Activated CD8-positive, alpha-beta T cell treated with anti-CD3 and anti-CD28 coated beads for 36 hours (primary cell): ENCODE results near the gene LMF2. TPM values are rescaled to one million over a fixed set of nuclear protein-coding genes. Genes with fewer than 3 reads are reported as not detected.

Source experiments
- ATAC-seq: fragments of 200-7000 bp; cut with Tn5 transposase; one replicate; pipeline ENCODE4 v1.10.0; 2021; ENCODE audit warnings: mild to moderate bottlenecking, moderate library complexity
- CTCF ChIA-PET: fragments of 350-600 bp; sonication (Branson Sonifier 250); formaldehyde crosslinking; loops from one replicate; lab custom pipeline; 2021; ENCODE audit warnings: antibody characterized with exemption; lab: Charles Lee
- POLR2A ChIA-PET: fragments of 350-600 bp; sonication (Branson Sonifier 250); formaldehyde crosslinking; loops from one replicate; lab custom pipeline; 2021; ENCODE audit warnings: antibody characterized with exemption; lab: Charles Lee
- DNase-seq: peaks from one replicate; pipeline ENCODE4 v3.0.0-alpha.2; 2020
- H3K27ac Mint-ChIP-seq: one replicate; pipeline ENCODE4 v1.8.0; 2021; ENCODE audit warnings: mild to moderate bottlenecking, mixed read lengths
- H3K27me3 Mint-ChIP-seq: one replicate; pipeline ENCODE4 v1.8.0; 2021; ENCODE audit warnings: mixed read lengths
- H3K36me3 Mint-ChIP-seq: one replicate; pipeline ENCODE4 v1.8.0; 2021; ENCODE audit warnings: low read depth, mixed read lengths
- H3K4me1 Mint-ChIP-seq: one replicate; pipeline ENCODE4 v1.8.0; 2021; ENCODE audit warnings: low read depth, mixed read lengths
- H3K4me3 Mint-ChIP-seq: one replicate; pipeline ENCODE4 v1.8.0; 2021; ENCODE audit warnings: mild to moderate bottlenecking, moderate library complexity, mixed read lengths
- H3K9me3 Mint-ChIP-seq: one replicate; pipeline ENCODE4 v1.8.0; 2021; ENCODE audit warnings: mixed read lengths
- intact Hi-C: fragments of 100-400 bp; cut with micrococcal nuclease; formaldehyde crosslinking; loops from one replicate; pipeline ENCODE4 v1.10.0; 2022
- total RNA-seq, 2 experiments: library from RNA; stranded (reverse); gene quantifications; one replicate each; pipeline ENCODE4 v1.2.3, GENCODE V29; 2021
- TF ChIP-seq, protein P1 (sequence below): fragments of 200-600 bp; IDR thresholded peaks from one replicate; pipeline ENCODE4 v1.8.0; 2022; ENCODE audit warnings: antibody characterized with exemption, mild to moderate bottlenecking

Gene LMF2
- total RNA-seq, 2 experiments from 2014 or later, result 48.0 to 48.8 TPM

DNA sequence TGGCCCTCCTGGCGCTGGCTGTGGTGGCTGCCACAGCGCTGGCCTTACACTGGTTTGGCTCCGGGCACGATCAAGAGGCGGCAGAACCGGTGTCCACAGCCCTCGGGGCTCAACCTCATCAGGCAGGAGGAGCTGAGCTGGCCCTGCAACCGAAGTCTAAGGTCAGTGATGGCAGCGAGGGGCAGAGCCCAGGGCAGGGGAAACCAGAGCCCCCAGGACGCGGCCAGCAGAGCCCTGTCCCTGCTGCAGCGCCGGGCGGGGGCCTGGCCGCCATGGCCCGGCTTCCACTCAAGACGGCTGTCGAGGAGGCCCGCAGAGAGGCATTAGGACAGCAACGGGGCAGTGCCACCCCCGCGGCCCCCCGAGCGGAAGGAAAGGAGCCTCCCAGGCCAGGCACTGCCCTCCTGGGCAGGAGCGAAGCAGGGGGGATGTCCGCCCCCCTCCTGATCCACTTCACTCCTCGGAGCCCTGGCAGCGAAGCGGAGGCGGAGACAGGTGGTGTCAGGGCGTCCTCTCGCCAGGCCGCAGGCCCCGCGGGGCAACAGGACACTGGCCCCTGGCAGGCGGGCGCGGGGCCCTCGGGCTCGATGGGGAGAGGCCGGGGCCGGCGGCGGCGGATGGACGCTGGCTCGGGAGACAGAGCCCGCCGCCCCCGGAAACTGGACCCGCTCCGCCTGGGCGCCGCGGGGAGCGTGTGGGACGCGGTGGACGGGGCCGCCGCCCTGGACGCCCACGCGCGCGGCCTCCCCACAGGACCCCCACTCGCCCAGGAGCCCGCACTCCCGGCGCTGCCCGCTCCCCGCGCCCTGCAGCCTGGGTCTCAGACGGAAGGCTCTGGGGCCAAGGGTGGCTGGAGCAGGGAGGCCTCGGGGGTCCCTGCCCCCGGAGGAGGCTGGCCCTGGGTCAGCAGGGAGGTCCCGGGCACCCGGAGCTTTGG, 39.1 kb upstream of the LMF2 start:
- Mint-ChIP-seq H3K36me3 (no peaks in the 10 kb centered on the region), H3K9me3 (no peaks in the 10 kb centered on the region), H3K4me3 (peak overlapping the region; percentile 39), H3K4me1 (peaks cover 48% of the 10 kb centered on the region), H3K27ac (peak overlapping the region; percentile 80), H3K27me3 (no peaks in the 10 kb centered on the region)
- intact Hi-C loops, result no loop called here
- no peak for DNase-seq
- TF ChIP-seq, protein P1, sequence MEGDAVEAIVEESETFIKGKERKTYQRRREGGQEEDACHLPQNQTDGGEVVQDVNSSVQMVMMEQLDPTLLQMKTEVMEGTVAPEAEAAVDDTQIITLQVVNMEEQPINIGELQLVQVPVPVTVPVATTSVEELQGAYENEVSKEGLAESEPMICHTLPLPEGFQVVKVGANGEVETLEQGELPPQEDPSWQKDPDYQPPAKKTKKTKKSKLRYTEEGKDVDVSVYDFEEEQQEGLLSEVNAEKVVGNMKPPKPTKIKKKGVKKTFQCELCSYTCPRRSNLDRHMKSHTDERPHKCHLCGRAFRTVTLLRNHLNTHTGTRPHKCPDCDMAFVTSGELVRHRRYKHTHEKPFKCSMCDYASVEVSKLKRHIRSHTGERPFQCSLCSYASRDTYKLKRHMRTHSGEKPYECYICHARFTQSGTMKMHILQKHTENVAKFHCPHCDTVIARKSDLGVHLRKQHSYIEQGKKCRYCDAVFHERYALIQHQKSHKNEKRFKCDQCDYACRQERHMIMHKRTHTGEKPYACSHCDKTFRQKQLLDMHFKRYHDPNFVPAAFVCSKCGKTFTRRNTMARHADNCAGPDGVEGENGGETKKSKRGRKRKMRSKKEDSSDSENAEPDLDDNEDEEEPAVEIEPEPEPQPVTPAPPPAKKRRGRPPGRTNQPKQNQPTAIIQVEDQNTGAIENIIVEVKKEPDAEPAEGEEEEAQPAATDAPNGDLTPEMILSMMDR, result no peak
- no peak for ATAC-seq
- CTCF ChIA-PET, result interaction anchor here (1.0 to 4.6 kb wide), 8 partner anchors 9 to 76 kb away, joined by 3 to 32 read pairs (median 7); partner anchors contain the start of genes SCO2 and SYCE3
- POLR2A ChIA-PET, result interaction anchor here (0.8 to 5.7 kb wide), 12 partner anchors 8 to 75 kb away, joined by 3 to 43 read pairs (median 12); partner anchors contain the start of genes SCO2, SYCE3 and TYMP

DNA sequence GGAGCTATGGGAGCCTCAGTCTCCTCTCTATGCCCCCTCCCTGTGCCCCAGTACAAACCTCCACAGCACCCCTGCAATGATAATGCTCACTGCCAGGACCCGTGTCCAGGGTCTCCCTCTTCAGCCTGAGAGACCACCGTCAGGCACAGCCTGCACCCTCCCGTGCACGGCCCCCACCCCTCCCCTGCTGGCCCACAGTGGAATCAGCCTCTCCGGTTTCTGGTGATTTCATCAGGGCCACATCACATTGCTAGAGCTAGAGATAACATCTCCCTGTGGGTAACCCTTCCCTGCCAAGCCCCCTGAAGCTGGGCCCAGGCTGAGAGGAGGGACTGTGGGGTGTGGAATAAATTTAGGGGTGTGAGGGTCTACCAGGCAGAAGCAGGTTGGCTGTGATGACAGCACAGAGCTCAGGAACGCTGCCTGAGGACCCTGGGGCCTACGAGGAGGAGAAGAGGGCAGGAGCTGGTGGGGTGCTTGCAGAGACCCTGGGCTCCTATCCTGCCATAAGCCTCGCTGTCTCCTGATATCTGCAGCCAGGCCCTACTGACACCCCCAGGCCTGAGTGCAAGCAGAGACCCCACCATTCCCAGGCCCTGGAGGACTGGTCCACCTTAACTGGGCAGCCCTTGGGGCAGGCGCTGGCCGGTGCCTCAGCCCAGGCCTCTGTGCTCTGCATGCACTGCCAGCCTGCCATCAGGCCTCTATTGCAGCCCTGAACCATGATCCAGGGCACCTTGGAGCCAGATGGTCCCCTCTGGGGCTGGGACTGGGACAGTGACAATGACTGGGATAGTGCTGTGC, 38.2 kb upstream of the LMF2 start, which contains the start of gene KLHDC7B:
Gene KLHDC7B, plus strand, starts transcription at position 378 of the 804 bp plus-strand sequence. Its CDS starts 345 bp downstream, at position 723.
- peak within 1 kb of the TSS; percentile 39 for H3K4me3 Mint-ChIP-seq
- peak; percentile 28 for ATAC-seq

DNA sequence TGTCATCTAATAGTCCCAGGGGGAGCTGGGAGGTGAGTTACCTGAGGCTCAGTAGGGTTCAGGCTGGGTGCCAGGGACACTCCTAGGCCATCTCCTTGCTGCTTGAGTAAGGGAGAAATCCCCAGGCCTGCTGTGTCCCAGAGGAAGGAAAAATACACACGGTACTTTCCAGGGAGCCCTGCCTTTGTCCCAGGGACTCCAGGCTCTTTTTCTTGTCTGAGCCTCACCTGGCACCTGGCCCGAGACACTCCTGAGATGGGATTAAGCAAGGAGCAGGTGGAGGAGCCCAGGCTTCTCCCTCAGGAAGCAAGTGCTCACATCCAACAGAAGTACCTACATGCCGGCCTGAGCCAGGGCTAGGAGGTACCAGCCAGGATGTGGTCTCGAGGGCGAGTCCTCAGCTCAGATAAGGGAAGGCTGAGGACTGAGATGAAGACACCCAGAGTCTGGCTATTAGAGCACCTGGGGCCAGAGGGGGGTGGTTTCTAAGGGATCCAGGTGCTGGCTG, 37.3 kb upstream of the LMF2 start:
- H3K9me3 Mint-ChIP-seq, result no peaks in the 10 kb centered on the region
- TF ChIP-seq, protein P1, result no peak
- intact Hi-C loops, result no loop called here
- peaks cover 2% of the 10 kb centered on the region for H3K36me3 Mint-ChIP-seq
- ATAC-seq, result no peak
- peak overlapping the region; percentile 38 for H3K4me3 Mint-ChIP-seq
- CTCF ChIA-PET, result interaction anchor here (0.9 to 4.6 kb wide), 9 partner anchors 10 to 76 kb away, joined by 3 to 32 read pairs (median 5); partner anchors contain the start of genes SCO2 and SYCE3
- H3K27ac Mint-ChIP-seq, result peak overlapping the region; percentile 80
- POLR2A ChIA-PET, result interaction anchor here (0.7 to 4.3 kb wide), 7 partner anchors 12 to 86 kb away, joined by 3 to 23 read pairs (median 7); partner anchors contain the start of genes SCO2 and TYMP
- peak; percentile 61 for DNase-seq
- peaks cover 53% of the 10 kb centered on the region for H3K4me1 Mint-ChIP-seq
- no peaks in the 10 kb centered on the region for H3K27me3 Mint-ChIP-seq

More for the DNA sequence above, 38.2 kb upstream of the LMF2 start, which contains the start of gene KLHDC7B:
- H3K36me3 Mint-ChIP-seq, result peaks cover 2% of the 10 kb centered on the region
- H3K4me1 Mint-ChIP-seq, result peaks cover 56% of the 10 kb centered on the region
- POLR2A ChIA-PET, result interaction anchor here (0.8 to 4.3 kb wide), 8 partner anchors 10 to 76 kb away, joined by 3 to 23 read pairs (median 5); partner anchors contain the start of genes SCO2 and TYMP
- no peaks in the 10 kb centered on the region for H3K9me3 Mint-ChIP-seq
- no peaks in the 10 kb centered on the region for H3K27me3 Mint-ChIP-seq
- TF ChIP-seq, protein P1, result peak; percentile 27
- peak within 1 kb of the TSS; percentile 80 for H3K27ac Mint-ChIP-seq
- DNase-seq, result peak; percentile 64
- CTCF ChIA-PET, result interaction anchor here (0.9 to 4.6 kb wide), 10 partner anchors 9 to 75 kb away, joined by 3 to 32 read pairs (median 4); partner anchors contain the start of genes SCO2 and SYCE3
- intact Hi-C loops, result no loop called here

DNA sequence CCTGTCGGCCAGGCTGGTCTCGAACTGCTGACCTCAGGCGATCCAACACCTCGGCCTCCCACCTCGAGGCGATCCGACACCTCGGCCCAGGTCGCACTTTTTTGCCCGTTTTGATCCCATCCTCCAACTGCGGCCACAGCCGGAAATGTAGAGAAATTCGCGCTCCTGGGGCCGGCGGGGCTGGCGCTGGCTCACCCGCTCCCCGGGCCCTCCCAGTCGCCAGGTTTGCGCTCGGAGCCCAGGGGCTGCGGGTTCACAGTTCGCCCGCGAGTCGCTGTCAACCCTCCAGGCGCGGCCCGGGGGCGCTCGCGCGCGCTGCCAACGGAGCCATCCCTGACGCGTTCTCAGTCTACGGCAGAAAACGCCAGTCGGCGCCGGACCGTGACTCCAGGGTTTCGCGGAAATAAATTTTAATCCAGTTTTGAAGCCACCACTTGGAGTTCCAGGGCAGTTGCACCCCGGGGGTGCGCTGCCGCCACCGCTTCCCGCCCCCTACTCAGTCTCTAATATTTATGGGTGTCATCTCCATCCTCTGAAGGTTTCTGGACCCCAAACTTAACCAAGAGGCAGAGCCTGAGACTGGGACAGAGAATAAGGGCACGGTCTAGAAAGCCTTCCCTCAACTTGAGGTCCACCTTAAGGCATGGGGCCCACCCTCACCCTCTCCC, 36.7 kb upstream of the LMF2 start:
- intact Hi-C loops, result no loop called here
- ChIA-PET POLR2A (interaction anchor here (0.7 to 4.3 kb wide), 7 partner anchors 12 to 86 kb away, joined by 3 to 23 read pairs (median 7); partner anchors contain the start of genes SCO2 and TYMP), CTCF (interaction anchor here (0.9 to 4.6 kb wide), 6 partner anchors 10 to 76 kb away, joined by 3 to 32 read pairs (median 6); partner anchors contain the start of genes SCO2 and SYCE3)
- Mint-ChIP-seq H3K4me3 (peak overlapping the region; percentile 38), H3K4me1 (peaks cover 58% of the 10 kb centered on the region), H3K27ac (peak overlapping the region; percentile 80), H3K36me3 (peaks cover 2% of the 10 kb centered on the region), H3K9me3 (no peaks in the 10 kb centered on the region), H3K27me3 (no peaks in the 10 kb centered on the region)
- DNase-seq, result peak; percentile 93
- TF ChIP-seq, protein P1, result peak; percentile 73
- peak; percentile 59 for ATAC-seq
